ENCODE measurements around the gene FAM110A.
"Not testable (repeated sequence)": the region's sequence is repeated elsewhere in the genome, so short reads cannot be mapped to it uniquely, and the experiment has no call there.

Gene FAM110A

DNA sequence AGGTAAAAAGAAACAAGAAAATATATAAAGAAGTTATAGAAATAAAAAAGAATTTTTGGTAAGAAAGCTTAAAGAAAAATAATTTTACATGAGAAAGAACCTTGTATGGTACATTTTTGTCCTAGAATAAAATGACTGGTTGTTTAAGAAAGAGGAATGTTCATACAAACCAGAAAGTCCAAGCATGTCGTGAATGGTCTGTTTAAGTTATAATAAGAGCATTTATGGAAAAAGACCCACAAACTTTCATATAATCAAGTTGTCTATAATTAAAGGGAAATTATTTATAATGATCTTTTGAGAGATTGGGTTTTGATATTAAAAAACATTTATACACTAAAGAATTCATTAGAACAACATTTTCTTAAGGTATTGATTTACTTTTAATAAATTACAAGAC, 27.8 kb upstream of the FAM110A start:
- no peak overlapping the region for H3K4me3 ChIP-seq (replicated peaks; ENCODE audit: low read depth, low read length)
- TF ChIP-seq, protein P1, sequence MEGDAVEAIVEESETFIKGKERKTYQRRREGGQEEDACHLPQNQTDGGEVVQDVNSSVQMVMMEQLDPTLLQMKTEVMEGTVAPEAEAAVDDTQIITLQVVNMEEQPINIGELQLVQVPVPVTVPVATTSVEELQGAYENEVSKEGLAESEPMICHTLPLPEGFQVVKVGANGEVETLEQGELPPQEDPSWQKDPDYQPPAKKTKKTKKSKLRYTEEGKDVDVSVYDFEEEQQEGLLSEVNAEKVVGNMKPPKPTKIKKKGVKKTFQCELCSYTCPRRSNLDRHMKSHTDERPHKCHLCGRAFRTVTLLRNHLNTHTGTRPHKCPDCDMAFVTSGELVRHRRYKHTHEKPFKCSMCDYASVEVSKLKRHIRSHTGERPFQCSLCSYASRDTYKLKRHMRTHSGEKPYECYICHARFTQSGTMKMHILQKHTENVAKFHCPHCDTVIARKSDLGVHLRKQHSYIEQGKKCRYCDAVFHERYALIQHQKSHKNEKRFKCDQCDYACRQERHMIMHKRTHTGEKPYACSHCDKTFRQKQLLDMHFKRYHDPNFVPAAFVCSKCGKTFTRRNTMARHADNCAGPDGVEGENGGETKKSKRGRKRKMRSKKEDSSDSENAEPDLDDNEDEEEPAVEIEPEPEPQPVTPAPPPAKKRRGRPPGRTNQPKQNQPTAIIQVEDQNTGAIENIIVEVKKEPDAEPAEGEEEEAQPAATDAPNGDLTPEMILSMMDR (IDR thresholded peaks at IDR 0.05; ENCODE audit: low read depth, low read length, missing control alignments), result no peak
- DNase-seq (ENCODE audit: extremely low read depth, low read depth), result no peak

DNA sequence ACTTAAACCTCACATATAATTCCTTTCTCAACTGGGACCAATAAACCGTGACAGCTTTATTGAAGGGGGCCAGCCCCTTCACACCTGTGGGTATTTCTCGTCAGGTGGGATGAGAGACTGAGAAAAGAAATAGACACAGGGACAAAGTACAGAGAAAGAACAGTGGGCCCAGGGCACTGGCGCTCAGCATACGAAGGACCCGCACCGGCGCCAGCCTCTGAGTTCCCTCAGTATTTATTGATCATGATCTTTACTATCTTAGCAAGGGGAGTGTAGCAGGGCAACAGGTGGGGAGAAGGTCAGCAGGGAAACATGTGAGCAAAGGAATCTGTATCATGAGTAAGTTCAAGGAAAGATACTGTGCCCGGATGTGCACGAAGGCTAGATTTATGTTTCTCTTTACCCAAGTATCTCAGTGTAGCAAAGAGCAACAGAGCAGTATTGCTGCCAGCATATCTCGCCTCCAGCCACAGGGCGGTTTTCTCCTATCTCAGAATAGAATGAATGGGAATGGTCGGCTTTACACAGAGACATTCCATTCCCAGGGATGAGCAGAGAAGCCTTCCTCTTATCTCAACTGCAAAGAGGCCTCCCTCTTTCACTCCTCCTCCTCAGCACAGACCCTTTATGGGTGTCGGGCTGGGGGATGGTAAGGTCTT, 21.6 kb upstream of the FAM110A start:
- not testable (repeated sequence) for DNase-seq (ENCODE audit: extremely low read depth, low read depth); H3K4me3 ChIP-seq (replicated peaks; ENCODE audit: low read depth, low read length)

DNA sequence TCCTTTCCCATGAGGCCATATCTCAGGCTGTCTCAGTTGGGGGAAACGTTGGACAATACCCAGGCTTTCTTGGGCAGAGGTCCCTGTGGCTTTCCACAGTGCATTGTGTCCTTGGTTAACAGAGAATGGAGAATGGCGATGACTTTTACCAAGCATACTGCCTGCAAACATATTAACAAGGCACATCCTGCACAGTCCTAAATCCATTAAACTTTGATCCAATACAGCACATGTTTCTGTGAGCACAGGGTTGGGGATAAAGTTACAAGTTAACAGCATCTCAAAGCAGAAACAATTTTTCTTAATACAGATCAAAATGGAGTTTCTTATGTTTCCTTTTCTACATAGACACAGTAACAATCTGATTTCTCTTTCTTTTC, 21.1 kb upstream of the FAM110A start:
- not testable (repeated sequence) for H3K4me3 ChIP-seq (replicated peaks; ENCODE audit: low read depth, low read length); DNase-seq (ENCODE audit: extremely low read depth, low read depth)

GRCh38 chr20:813390-813789, 20.1 kb upstream of the FAM110A start:
- TF ChIP-seq, protein P1 (IDR thresholded peaks at IDR 0.05; ENCODE audit: low read depth, low read length, missing control alignments), result no peak
- no peak for DNase-seq (ENCODE audit: extremely low read depth, low read depth)
- H3K4me3 ChIP-seq (replicated peaks; ENCODE audit: low read depth, low read length), result no peak overlapping the region

DNA sequence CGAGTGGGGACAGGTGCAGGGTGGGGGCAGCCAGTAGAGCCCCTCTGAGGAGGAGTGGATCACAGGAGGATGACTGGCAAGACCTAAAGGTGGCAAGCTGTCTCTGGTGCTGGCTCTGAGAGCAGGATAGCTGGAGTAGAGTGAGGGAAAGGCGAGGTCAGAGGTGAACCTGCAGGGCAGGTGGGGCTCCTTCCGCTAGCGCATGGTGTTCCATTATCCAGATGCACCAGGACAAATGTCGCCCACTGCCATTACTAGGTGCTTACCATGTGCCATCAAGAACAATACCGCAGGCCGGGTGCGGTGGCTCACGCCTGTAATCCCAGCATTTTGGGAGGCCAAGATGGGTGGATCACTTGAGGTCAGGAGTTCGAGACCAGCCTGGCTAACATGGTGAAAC, 18.3 kb upstream of the FAM110A start:
- no peak overlapping the region for H3K4me3 ChIP-seq (replicated peaks; ENCODE audit: low read depth, low read length)
- TF ChIP-seq, protein P1 (IDR thresholded peaks at IDR 0.05; ENCODE audit: low read depth, low read length, missing control alignments), result no peak
- no peak for DNase-seq (ENCODE audit: extremely low read depth, low read depth)

GRCh38 chr20:815914-816606, 17.5 kb upstream of the FAM110A start:
- DNase-seq (ENCODE audit: extremely low read depth, low read depth), result peak; percentile 29
- no peak overlapping the region for H3K4me3 ChIP-seq (replicated peaks; ENCODE audit: low read depth, low read length)
- TF ChIP-seq, protein P1 (IDR thresholded peaks at IDR 0.05; ENCODE audit: low read depth, low read length, missing control alignments), result peak; percentile 98

DNA sequence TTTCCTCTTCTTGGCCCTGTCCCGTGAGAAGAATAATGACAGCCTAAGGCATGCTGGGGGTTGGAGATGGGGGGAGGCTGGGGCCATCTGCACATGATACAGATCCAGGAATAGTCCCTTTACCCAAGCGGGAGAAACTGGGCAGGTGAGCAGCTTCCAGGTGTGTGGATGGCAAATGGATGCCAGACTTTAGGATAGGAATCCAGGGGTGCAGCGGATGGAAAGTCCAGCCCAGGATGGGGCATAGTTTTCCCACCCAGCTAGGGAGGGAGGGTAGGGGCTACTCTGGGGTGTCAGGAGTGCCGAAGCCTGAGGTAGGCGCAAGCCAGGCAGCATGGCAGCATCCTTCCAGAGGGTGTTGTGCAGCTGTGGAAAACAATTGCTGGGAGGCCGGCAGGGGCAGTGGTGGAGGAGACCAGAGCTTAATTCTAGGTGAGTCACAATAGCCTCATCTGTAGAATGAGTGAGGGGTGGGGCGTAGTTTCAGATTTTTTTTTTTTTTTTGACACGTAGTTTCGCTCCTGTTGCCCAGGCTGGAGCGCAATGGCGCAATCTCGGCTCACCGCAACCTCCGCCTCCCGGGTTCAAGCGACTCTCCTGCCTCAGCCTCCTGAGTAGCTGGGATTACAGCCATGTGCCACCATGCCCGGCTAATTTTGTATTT, 15.4 kb upstream of the FAM110A start:
- TF ChIP-seq, protein P1 (IDR thresholded peaks at IDR 0.05; ENCODE audit: low read depth, low read length, missing control alignments), result no peak
- DNase-seq (ENCODE audit: extremely low read depth, low read depth), result no peak

More for the DNA sequence above, 15.4 kb upstream of the FAM110A start:
- no peak overlapping the region for H3K4me3 ChIP-seq (replicated peaks; ENCODE audit: low read depth, low read length)
